COLO829 (cell line): ENCODE measurements around the gene CASKIN1.
"Not testable (repeated sequence)": the region's sequence is repeated elsewhere in the genome, so short reads cannot be mapped to it uniquely, and the experiment has no call there.

Experiments
- DNase-seq: peaks from one replicate; pipeline ENCODE4 v3.0.0; 2012; ENCODE audit warnings: low spot score

Gene CASKIN1

DNA sequence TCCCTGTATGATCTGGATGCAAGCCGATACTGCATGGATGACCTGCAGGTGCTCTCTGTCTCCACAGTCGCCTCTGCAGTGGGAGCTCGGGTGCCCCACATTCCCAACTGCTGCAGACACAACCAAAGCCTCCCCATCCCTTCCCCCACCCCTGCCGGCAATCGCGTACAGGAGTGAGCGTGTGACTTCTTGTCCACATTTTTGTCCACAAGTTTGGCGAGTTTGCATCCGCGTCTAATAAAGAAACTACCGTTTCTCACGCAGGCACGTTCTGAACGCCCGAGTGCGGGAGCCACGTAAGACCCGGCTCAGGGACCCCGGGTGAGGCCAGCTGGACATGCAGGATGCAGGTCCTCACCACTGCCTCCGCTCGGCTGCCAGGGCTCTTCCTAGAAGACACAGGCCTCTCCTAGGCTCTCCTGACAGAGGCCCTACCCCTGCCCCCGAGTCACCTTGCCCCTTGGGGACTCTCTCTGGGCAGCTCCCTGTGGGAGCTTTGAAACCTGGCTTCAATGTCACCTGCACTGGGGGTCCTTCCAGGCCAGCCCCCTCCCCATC, 66.4 kb downstream of the CASKIN1 start:
- DNase-seq: not testable (repeated sequence)

- DNase-seq: not testable (repeated sequence)
These were observed 67.2 kb downstream of the CASKIN1 start for GRCh38 chr16:2129251-2129650.

DNA sequence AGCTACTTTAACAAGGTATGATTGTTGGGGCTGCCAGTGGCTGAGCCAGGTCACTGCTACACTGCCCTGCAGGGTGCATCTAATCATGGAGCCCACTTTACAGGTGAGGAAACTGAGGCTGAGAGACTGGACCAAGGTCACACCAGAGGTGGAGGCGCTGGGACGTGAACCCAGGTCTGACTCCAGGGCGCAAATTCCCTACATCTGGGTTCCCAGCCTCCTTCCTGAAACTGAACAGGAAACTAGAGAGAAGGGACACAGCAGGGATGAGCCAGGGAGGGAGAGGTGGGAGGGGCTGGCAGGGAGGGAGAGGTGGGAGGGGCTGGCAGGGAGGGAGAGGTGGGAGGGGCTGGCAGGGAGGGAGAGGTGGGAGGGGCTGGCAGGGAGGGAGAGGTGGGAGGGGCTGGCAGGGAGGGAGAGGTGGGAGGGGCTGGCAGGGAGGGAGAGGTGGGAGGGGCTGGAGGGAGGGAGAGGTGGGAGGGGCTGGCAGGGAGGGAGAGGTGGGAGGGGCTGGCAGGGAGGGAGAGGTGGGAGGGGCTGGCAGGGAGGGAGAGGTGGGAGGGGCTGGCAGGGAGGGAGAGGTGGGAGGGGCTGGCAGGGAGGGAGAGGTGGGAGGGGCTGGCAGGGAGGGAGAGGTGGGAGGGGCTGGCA, 68.7 kb downstream of the CASKIN1 start:
- DNase-seq: not testable (repeated sequence)
